GM21723 (cell line): ENCODE data around the gene PSAP.
A peak's percentile ranks its signal among the peaks of the same experiment; 100 is the strongest.

Experiments used
- ATAC-seq: cut with Tn5 transposase; IDR thresholded peaks from one replicate; pipeline ENCODE4 v1.9.1; 2021; ENCODE audit warnings: mild to moderate bottlenecking, moderate library complexity; ENCODE audit not compliant: unreplicated experiment

PSAP gene

DNA sequence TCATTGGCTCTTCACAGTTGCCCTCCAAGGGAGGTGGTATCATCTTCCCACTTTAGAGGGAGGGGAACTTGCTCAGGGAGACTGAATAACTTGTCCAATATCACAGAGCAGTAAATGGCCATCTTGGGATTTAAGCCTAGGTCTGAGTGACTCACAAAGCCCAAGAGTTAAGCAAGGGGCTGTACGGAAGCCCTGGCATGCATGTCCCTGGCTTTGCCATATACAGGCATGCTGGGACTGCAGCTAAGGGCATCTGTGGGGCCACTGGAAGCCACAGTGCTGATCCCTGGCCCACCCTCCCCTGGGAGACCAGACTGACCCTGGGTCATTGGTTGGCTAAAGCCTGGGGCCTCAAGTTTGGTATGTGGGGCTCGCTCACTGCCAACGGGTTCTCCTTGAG, 80.8 kb downstream of the PSAP start:
- no peak for ATAC-seq

DNA sequence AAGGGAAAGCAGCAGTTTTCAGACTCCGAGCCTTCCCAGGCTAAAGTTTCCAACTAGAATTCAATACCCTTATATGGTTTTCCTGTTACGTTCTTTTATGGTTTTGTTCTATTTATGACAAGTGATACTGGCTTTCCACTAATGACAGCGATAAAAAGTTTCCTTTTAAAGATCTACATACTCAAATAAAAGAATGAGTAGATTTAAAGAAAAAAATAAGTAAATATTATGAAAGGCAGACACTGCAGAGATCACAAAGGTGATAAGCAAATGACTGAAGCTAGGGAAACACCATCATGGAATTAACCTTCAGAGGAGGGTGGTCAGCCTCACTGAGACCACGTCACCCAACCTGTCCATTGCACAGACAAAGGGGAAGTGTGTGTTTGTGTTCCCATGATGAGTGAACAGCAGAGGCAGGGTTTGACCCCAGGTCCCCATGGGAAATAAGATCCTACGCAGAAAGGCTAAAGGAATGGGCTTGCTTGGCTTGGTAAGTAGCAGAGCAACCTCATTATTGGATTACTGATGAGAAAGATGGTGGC, 81.7 kb downstream of the PSAP start:
- peak; percentile 37 for ATAC-seq

- no peak for ATAC-seq
These were observed 83.5 kb downstream of the PSAP start for GRCh38 chr10:71767420-71768035.

DNA sequence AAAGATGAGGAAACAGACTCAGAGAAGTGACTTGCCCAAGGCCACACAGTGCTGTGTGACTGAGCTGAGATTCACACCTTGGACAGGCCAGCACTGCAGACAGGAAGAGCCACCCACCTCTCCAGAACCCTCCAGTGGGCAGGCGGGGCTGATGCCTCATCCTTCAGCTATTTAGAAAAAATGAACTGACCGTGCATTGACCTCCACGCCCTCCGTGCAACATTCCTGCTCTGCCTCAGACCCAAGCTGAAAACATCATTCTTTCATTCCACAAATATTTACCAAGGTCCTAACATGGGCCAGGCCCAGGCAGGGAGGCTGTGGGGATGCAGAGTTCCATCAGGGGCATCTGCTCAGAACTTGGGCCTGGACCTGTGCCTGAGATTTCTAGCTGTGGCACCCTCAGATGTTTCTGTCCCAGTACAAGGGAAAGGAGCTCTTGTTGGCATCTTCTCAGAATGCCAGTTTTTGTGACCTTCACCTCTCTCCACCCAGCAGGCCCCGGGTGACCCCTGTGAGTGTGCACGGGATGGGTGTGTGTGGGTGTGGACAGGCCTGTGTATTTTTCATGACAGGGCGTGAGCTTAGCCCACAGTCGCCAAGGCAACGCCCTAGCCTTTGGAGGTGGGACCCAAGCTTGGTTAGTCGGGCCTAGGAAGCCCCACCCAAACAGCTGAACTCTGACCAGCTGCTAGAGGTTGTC, 84.2 kb downstream of the PSAP start:
- ATAC-seq = no peak
